IPS DF 4.7 (cell line): ENCODE data around the gene HOXC9.

Experiments used
- DNase-seq: peaks from one replicate; pipeline ENCODE4 v3.0.0-alpha.2; 2013; ENCODE audit warnings: low spot score; ENCODE audit errors: extremely low read depth

The HOXC9 gene

GRCh38 chr12:54026640-54027441, 26.9 kb downstream of the HOXC9 start:
- no peak for DNase-seq

GRCh38 chr12:54027442-54027786, 27.5 kb downstream of the HOXC9 start:
- no peak for DNase-seq

GRCh38 chr12:54028314-54029201, 28.6 kb downstream of the HOXC9 start, which contains the start of gene HOXC6:
Gene HOXC6 (plus strand): TSS chr12:54028440. CDS start chr12:54028522, 82 bp downstream.
- DNase-seq, result no peak

- no peak for DNase-seq
Measured at GRCh38 chr12:54029529-54030441, 29.8 kb downstream of the HOXC9 start.

GRCh38 chr12:54030442-54030801, 30.5 kb downstream of the HOXC9 start:
- DNase-seq, result no peak

- no peak for DNase-seq
Measured at GRCh38 chr12:54030889-54031471, 31.0 kb downstream of the HOXC9 start.

GRCh38 chr12:54031480-54031879, 31.5 kb downstream of the HOXC9 start:
- no peak for DNase-seq

- no peak for DNase-seq
Measured at GRCh38 chr12:54032086-54032619, 32.2 kb downstream of the HOXC9 start.

- no peak for DNase-seq
Measured at GRCh38 chr12:54032627-54033100, 32.7 kb downstream of the HOXC9 start, which contains the start of gene HOXC5. Gene HOXC5 (plus strand): TSS chr12:54033050. CDS start chr12:54033123, 73 bp downstream.

- no peak for DNase-seq
Measured at GRCh38 chr12:54033106-54033979, 33.4 kb downstream of the HOXC9 start.

- DNase-seq, result no peak
Measured at GRCh38 chr12:54033980-54034784, 34.2 kb downstream of the HOXC9 start.

GRCh38 chr12:54034785-54035310, 34.9 kb downstream of the HOXC9 start:
- no peak for DNase-seq

GRCh38 chr12:54035568-54036264, 35.8 kb downstream of the HOXC9 start:
- DNase-seq, result no peak

- DNase-seq, result no peak
Measured at GRCh38 chr12:54036620-54037359, 36.8 kb downstream of the HOXC9 start.

- DNase-seq, result no peak
Measured at GRCh38 chr12:54037360-54038283, 37.7 kb downstream of the HOXC9 start.

GRCh38 chr12:54038284-54038870, 38.4 kb downstream of the HOXC9 start:
- DNase-seq, result no peak
